Osteocyte (in vitro differentiated cells): ENCODE data around the gene WFDC11. TPM values are rescaled to one million over a fixed set of nuclear protein-coding genes. Genes with fewer than 3 reads are reported as not detected.
"Not testable (repeated sequence)": the region's sequence is repeated elsewhere in the genome, so short reads cannot be mapped to it uniquely, and the experiment has no call there.

ENCODE experiments used
- DNase-seq: peaks from one replicate; pipeline ENCODE4 v3.0.0; 2021; ENCODE audit warnings: mixed read lengths; ENCODE audit not compliant: unreplicated experiment; ENCODE audit errors: extremely low spot score
- H3K27ac Mint-ChIP-seq: one replicate; pipeline ENCODE4 v1.8.0; 2021; ENCODE audit warnings: mild to moderate bottlenecking, mixed read lengths; ENCODE audit not compliant: unreplicated experiment
- H3K27me3 Mint-ChIP-seq: one replicate; pipeline ENCODE4 v1.8.0; 2021; ENCODE audit warnings: mixed read lengths; ENCODE audit not compliant: unreplicated experiment
- H3K36me3 Mint-ChIP-seq: one replicate; pipeline ENCODE4 v1.8.0; 2021; ENCODE audit warnings: mixed read lengths; ENCODE audit not compliant: unreplicated experiment
- H3K4me1 Mint-ChIP-seq: one replicate; pipeline ENCODE4 v1.8.0; 2021; ENCODE audit warnings: mixed read lengths; ENCODE audit not compliant: unreplicated experiment
- H3K4me3 Mint-ChIP-seq: one replicate; pipeline ENCODE4 v1.8.0; 2021; ENCODE audit warnings: mild to moderate bottlenecking, moderate library complexity, mixed read lengths; ENCODE audit not compliant: unreplicated experiment
- H3K9me3 Mint-ChIP-seq: one replicate; pipeline ENCODE4 v1.8.0; 2021; ENCODE audit warnings: mixed read lengths; ENCODE audit not compliant: unreplicated experiment
- CTCF ChIP-seq: fragments of 200-600 bp; sonication (generic); IDR thresholded peaks from 2 replicates; pipeline ENCODE4 v1.5.0; 2021; ENCODE audit warnings: antibody characterized with exemption, mild to moderate bottlenecking, moderate library complexity
- long read RNA-seq: library from polyadenylated mRNA; unstranded; transcript quantifications from one replicate; pipeline ENCODE4 v2.0.0, GENCODE V29; 2021
- total RNA-seq: library from RNA; stranded (reverse); gene quantifications from 2 replicates; pipeline ENCODE4 v1.2.1, GENCODE V29; 2021

WFDC11 gene
- total RNA-seq, result not detected in 2 replicates
- long read RNA-seq, result 0 reads

GRCh38 chr20:45670139-45670538 lies at the start of gene WFDC11:
Gene WFDC11, minus strand, starts transcription at chr20:45670239. Its CDS starts 19,639 bp downstream, at chr20:45650600.
- no peak within 1 kb of the TSS for H3K27ac Mint-ChIP-seq
- no peak for TF ChIP-seq CTCF
- no peaks in the 10 kb centered on the region for H3K4me1 Mint-ChIP-seq

GRCh38 chr20:45716141-45716688 lies 46.2 kb upstream of the WFDC11 start:
- not testable (repeated sequence) for H3K27me3 Mint-ChIP-seq, DNase-seq, H3K4me3 Mint-ChIP-seq, H3K27ac Mint-ChIP-seq, H3K9me3 Mint-ChIP-seq, H3K36me3 Mint-ChIP-seq, H3K4me1 Mint-ChIP-seq

More at GRCh38 chr20:45670139-45670538, at the start of gene WFDC11:
- Mint-ChIP-seq H3K4me3 (no peak within 1 kb of the TSS), H3K27me3 (no peaks in the 10 kb centered on the region), H3K36me3 (no peaks in the 10 kb centered on the region), H3K9me3 (peaks cover 5% of the 10 kb centered on the region)
- DNase-seq, result no peak

GRCh38 chr20:45704969-45705637 lies 35.1 kb upstream of the WFDC11 start, which contains the start of gene WFDC10B:
Gene WFDC10B, minus strand, starts transcription at chr20:45705019. Its CDS starts 19,027 bp downstream, at chr20:45685992.
- no peak within 1 kb of the TSS for H3K27ac Mint-ChIP-seq
- peaks cover 6% of the 10 kb centered on the region for H3K27me3 Mint-ChIP-seq
- TF ChIP-seq CTCF, result no peak
- H3K4me1 Mint-ChIP-seq, result no peaks in the 10 kb centered on the region
- H3K4me3 Mint-ChIP-seq, result no peak within 1 kb of the TSS
- DNase-seq, result no peak
- no peaks in the 10 kb centered on the region for H3K9me3 Mint-ChIP-seq
- no peaks in the 10 kb centered on the region for H3K36me3 Mint-ChIP-seq

GRCh38 chr20:45701873-45702272 lies 31.8 kb upstream of the WFDC11 start, which contains the start of gene WFDC13:
Gene WFDC13, plus strand, starts transcription at chr20:45702038. Its CDS starts 86 bp downstream, at chr20:45702124.
- Mint-ChIP-seq H3K9me3 (no peaks in the 10 kb centered on the region), H3K4me1 (no peaks in the 10 kb centered on the region), H3K36me3 (no peaks in the 10 kb centered on the region), H3K4me3 (no peak within 1 kb of the TSS), H3K27me3 (peaks cover 13% of the 10 kb centered on the region), H3K27ac (no peak within 1 kb of the TSS)
- DNase-seq, result no peak
- TF ChIP-seq CTCF, result no peak

GRCh38 chr20:45701104-45701503 lies 31.1 kb upstream of the WFDC11 start:
- no peak overlapping the region for H3K27ac Mint-ChIP-seq
- DNase-seq, result no peak
- no peaks in the 10 kb centered on the region for H3K36me3 Mint-ChIP-seq

More at GRCh38 chr20:45701104-45701503, 31.1 kb upstream of the WFDC11 start:
- no peak for TF ChIP-seq CTCF
- Mint-ChIP-seq H3K4me3 (no peak overlapping the region), H3K4me1 (no peaks in the 10 kb centered on the region), H3K9me3 (no peaks in the 10 kb centered on the region), H3K27me3 (peaks cover 15% of the 10 kb centered on the region)
